Anterior cingulate cortex (tissue), 58 donors: ENCODE measurements around the gene PLSCR4.

Experiments used
- DNase-seq, 58 donors: peaks; one replicate each; lab custom pipeline; 2025; lab: John Stamatoyannopoulos, UW

PLSCR4 gene

DNA sequence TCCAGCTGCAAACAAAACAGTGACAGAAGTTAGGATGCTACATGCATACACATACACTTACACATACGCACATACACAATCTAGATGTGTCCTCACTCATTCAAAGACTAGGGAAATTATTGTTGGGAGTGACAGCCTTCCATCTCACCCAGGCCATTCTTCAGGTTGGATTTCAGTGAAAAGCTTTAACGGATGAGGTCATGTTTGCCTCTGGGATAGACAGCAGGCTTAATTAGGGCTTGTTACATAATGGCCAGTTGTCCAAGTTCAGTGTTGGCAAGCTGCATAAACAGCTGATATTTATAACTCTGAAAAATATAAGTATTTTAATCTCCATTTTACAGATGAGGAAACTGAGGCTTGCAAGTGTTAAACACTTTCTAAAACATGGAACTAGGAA is 54.1 kb downstream of the PLSCR4 start:
- no peak for DNase-seq

- no peak for DNase-seq
These were observed 55.3 kb downstream of the PLSCR4 start for GRCh38 chr3:146195605-146196004.

- no peak for DNase-seq
These were observed 55.9 kb downstream of the PLSCR4 start for GRCh38 chr3:146195030-146195429.

- DNase-seq, result no peak
These were observed 59.9 kb downstream of the PLSCR4 start for GRCh38 chr3:146191051-146191450.

DNA sequence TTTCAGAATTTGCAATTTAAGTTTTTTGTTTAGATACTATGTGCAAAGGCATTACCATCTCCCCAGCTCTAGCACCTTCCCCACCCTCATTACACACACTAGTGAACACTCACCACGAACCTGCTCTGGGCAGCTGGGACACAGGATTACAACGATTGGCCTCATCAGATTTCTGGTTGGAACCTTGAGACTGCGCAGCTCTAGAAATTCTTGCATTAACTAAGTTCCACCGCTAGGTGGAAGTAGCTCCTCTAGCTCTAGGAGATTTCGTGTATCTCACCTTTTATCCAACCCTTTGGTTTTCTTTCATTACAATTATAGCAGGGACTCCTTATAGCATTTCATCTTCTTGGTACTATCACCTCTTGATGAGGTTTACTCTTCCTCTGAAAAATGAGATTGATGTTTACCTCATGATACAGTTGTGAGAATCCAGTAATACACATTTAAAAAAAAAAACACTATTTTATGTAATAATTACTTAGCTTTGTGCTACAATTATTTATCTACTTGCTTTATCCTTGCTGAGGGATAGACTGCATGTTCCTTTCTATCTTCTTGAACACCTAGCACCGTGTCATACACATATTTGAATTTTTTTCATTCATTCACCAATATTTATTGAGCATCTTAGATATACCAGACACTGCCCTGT is 61.3 kb downstream of the PLSCR4 start:
- peak in 6 of 58 donors; percentile 1 to 11 (median 2) for DNase-seq

GRCh38 chr3:146187334-146187950 is 63.5 kb downstream of the PLSCR4 start:
- DNase-seq, result peak in 8 of 58 donors; percentile 1 to 30 (median 4)

GRCh38 chr3:146184241-146185015 is 66.5 kb downstream of the PLSCR4 start:
- no peak for DNase-seq

DNA sequence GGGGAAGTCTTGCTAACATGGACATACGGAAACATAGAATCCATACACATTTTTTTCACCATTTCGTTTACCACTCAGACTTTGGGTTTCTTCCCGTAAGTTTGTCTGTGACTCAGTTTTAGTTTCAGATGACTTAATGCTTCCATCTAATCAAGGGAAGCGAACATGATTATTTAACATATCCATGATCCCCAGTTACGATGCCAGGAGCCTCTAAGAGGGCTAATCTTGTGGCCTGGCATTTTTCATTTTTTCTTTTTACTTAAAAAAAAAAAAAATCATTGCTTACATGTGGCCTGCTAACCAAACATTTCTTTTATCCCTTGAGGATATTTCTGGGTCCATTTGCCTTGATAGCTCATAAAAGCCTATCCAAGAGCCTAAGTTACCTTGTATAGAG is 69.7 kb downstream of the PLSCR4 start:
- no peak for DNase-seq

DNA sequence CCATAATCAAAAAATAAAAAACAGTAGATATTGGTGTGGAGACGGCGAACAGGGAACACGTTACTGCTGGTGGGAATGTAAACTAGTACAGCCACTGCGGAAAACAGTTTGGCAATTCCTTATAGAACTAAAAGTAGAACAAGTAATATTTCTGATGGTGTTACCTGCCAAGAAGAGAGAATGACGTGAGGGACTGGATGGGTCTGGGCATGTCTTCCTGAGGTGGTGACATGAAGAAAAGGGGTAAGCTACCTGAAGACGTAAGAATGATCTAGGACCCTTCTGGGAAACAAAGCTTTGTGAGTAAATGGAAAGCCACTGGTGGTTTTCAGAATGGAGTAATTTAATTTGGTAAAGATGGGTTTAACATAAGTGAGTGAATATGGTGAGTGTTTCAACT is 70.5 kb downstream of the PLSCR4 start:
- no peak for DNase-seq

GRCh38 chr3:146178006-146178689 is 72.8 kb downstream of the PLSCR4 start:
- DNase-seq, result no peak

- no peak for DNase-seq
These were observed 73.4 kb downstream of the PLSCR4 start for GRCh38 chr3:146177519-146177918.

DNA sequence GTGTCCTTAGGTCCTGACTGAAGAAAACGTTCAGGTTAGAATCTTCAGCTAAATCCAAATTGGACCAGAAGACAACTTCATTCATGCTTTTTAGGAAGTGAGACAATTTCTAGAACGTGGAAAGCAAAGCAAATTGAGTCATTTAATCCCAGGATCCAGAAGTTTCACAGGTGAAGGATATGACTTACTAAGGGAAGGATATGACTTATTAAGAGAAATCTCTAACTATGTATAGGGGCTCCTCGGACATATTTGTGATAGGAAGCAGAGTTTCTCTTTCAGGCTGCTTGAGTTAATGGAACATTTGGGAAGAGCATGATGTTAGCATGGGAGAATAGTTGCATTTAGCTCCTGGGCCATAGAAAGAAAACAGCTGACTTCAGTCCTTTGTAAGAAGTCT is 73.8 kb downstream of the PLSCR4 start:
- no peak for DNase-seq

DNA sequence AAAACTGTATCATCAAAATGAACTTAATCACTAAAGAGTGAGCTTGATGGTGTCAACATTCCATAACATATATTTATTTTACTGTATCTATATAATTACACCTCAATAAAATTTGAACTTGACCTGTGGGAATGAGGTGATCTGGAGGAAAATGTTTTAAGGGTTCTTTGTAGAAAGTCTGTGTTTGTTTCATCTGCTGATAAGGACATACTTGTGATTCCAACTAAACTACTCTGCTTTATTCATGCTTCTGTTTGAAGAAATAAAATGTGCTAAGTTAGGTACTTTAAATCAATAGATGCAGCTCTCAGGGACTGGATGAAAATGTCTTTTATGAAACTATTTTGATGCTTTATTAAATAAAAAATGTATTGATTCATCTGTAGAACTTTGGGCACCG is 78.3 kb downstream of the PLSCR4 start:
- DNase-seq, result no peak

DNA sequence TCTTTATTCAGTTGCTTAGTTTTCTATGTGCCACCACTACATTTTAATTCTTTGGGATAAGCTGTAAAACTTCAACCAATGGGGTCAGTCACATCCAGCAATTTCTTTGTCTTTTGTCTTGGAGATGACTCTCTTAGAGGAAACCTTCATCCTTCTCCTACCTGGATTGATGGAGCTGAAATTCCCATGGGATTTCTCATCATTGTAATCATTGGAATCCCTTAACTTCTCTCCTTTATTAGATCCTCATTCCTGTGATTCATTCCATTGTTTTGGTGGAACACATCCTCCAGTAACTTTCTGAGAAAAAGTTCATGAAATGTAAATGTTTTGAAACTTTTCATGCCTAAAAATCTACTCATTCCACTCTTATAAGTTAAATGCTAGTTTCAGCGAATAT is 80.3 kb downstream of the PLSCR4 start:
- no peak for DNase-seq

DNA sequence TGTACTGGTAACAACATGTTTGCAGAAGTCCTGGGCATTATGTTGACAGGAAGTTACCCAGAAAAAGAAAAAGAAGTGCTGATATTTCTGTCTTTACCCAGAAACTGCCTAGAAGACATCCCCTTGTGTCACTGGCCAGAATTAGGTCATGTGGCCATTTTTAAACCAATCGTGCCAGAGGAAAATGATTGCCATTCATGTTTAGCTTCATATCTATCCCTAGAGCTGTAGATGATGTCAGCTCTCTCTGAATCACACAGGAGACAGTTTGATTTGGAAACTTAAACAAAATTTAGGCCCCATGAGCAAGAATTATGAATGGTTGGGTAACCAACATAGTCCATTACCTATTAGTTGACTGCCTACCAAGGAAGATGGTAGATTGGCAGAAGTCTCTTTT is 81.0 kb downstream of the PLSCR4 start:
- no peak for DNase-seq

GRCh38 chr3:146166826-146167225 is 84.1 kb downstream of the PLSCR4 start:
- DNase-seq, result no peak

DNA sequence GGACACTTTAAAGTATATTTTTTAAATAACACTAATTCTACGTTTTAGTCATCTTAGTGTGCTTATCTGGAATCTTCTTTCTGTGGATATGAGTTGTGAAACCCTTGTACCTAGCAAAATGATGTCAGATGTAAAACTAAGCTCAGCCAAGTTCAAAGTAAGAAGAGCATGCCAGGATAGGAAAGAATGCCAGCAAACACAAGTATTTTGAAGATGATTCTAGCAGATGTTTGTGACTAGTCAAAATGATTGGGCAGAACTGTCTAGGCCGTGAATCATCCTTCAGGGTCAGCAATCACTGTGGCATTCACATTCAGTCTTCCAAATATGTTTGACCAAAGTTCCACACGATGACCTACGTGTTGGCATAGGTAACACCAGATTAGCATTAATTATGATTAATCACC is 84.5 kb downstream of the PLSCR4 start:
- DNase-seq, result no peak

- no peak for DNase-seq
These were observed 85.0 kb downstream of the PLSCR4 start for GRCh38 chr3:146165877-146166276.

DNA sequence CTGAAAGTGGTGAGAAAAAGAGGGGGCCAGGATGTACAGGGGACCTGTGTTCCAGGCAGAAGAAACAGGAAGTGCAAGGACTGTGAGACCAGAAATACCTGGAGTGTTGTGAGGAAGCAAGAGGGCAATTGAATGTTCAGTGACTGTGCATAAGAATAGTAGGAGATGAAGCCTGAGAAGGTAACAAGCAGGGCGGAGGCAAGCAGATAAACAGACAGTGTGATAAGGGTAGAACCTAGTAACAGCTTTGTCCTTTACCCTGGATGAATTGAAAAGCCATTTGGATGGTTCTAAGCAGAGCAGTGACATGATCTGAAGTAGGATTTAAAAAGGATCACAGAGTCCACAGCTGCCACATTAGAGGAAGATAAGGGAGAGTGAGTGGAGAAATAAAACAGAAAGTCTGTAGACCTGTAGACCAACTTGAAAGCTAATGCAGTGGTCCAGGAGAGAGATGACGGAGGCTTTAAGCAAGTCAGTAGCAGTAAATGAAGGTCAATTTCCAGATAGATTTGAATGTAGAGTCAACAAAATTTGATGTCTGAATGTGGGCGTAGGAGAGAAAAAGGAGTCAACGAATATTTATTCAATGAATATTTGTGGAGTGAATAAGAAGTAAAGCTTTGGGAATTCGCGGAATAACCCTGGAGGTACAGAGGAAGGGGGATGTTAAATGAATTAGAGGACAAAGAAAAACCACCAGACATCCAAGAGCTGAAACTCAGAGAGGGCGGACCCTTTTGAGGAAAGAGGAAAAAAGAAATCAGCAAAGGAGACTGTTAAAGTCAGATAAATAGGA is 85.7 kb downstream of the PLSCR4 start:
- DNase-seq, result no peak

GRCh38 chr3:146164506-146164905 is 86.4 kb downstream of the PLSCR4 start:
- no peak for DNase-seq
